Left ventricle myocardium inferior (tissue), 1 donor: Measurements from ENCODE around the gene PRDM16. TPM values are rescaled to one million over a fixed set of nuclear protein-coding genes. Genes with fewer than 3 reads are reported as not detected.

ENCODE experiments used
- DNase-seq: peaks from one replicate; pipeline ENCODE4 v3.0.0-alpha.2; 2020
- H3K27ac ChIP-seq: fragments of 200-600 bp; replicated peaks from 2 replicates; pipeline ENCODE4 v1.8.0; 2021
- H3K27me3 ChIP-seq: fragments of 200-600 bp; 2 replicates; pipeline ENCODE4 v1.8.0; 2021; ENCODE audit warnings: low read depth
- H3K36me3 ChIP-seq: fragments of 200-600 bp; 2 replicates; pipeline ENCODE4 v1.8.0; 2021
- H3K4me1 ChIP-seq: fragments of 200-600 bp; 2 replicates; pipeline ENCODE4 v1.8.0; 2021
- H3K4me3 ChIP-seq: fragments of 200-600 bp; 2 replicates; pipeline ENCODE4 v1.8.0; 2021; ENCODE audit warnings: mild to moderate bottlenecking, moderate library complexity
- H3K9me3 ChIP-seq: fragments of 200-600 bp; replicated peaks from 2 replicates; pipeline ENCODE4 v1.8.0; 2021
- CTCF ChIP-seq: fragments of 200-600 bp; IDR thresholded peaks from 2 replicates; pipeline ENCODE4 v1.8.0; 2021; ENCODE audit warnings: antibody characterized with exemption, mild to moderate bottlenecking, borderline replicate concordance
- intact Hi-C: fragments of 100-400 bp; cut with micrococcal nuclease; formaldehyde crosslinking; loops from one replicate; pipeline ENCODE4 v1.11.0; 2022
- total RNA-seq: library from RNA; stranded (reverse); fragmentation: NEBNext Ultra II Directional; extraction: Animal tissue kit (Norgen Biotek cat#: 25700); gene quantifications from one replicate; pipeline ENCODE4 v1.2.1, GENCODE V29; 2021
- donor health status: DM: no; HTN: yes; CAD: no; lungs with severe emphysema.

The PRDM16 gene
- total RNA-seq, 1 donor from 2014 or later: 16.6 TPM

- no peak for TF ChIP-seq CTCF
- H3K27ac ChIP-seq: no peak overlapping the region
- H3K4me1 ChIP-seq: peaks cover 92% of the 10 kb centered on the region
Observed at GRCh38 chr1:3130268-3130667, 61.3 kb downstream of the PRDM16 start.

GRCh38 chr1:3132660-3133059, 63.7 kb downstream of the PRDM16 start:
- intact Hi-C loops: no loop called here
- H3K27ac ChIP-seq: no peak overlapping the region
- H3K27me3 ChIP-seq: peaks cover 21% of the 10 kb centered on the region
- H3K4me3 ChIP-seq: no peak overlapping the region
- H3K36me3 ChIP-seq: no peaks in the 10 kb centered on the region
- no peak for TF ChIP-seq CTCF
- H3K9me3 ChIP-seq: no peaks in the 10 kb centered on the region
- peaks cover 92% of the 10 kb centered on the region for H3K4me1 ChIP-seq
- no peak for DNase-seq

More at GRCh38 chr1:3130268-3130667, 61.3 kb downstream of the PRDM16 start:
- no peak overlapping the region for H3K4me3 ChIP-seq
- intact Hi-C loops: no loop called here
- no peaks in the 10 kb centered on the region for H3K36me3 ChIP-seq
- H3K9me3 ChIP-seq: no peaks in the 10 kb centered on the region
- H3K27me3 ChIP-seq: peaks cover 6% of the 10 kb centered on the region
- DNase-seq: no peak

GRCh38 chr1:3133686-3134085, 64.7 kb downstream of the PRDM16 start:
- Histone ChIP-seq H3K27ac (no peak overlapping the region), H3K27me3 (peaks cover 30% of the 10 kb centered on the region), H3K4me3 (no peak overlapping the region), H3K4me1 (peaks cover 85% of the 10 kb centered on the region), H3K36me3 (no peaks in the 10 kb centered on the region), H3K9me3 (no peaks in the 10 kb centered on the region)
- DNase-seq: no peak
- no peak for TF ChIP-seq CTCF
- intact Hi-C loops: no loop called here

- no peak for DNase-seq
- intact Hi-C loops: no loop called here
Observed at GRCh38 chr1:3134381-3135072, 65.5 kb downstream of the PRDM16 start.

GRCh38 chr1:3135073-3135702, 66.2 kb downstream of the PRDM16 start:
- Histone ChIP-seq H3K27me3 (peaks cover 42% of the 10 kb centered on the region), H3K36me3 (no peaks in the 10 kb centered on the region), H3K4me1 (peaks cover 85% of the 10 kb centered on the region), H3K4me3 (no peak overlapping the region), H3K9me3 (no peaks in the 10 kb centered on the region), H3K27ac (no peak overlapping the region)
- DNase-seq: no peak
- intact Hi-C loops: no loop called here
- no peak for TF ChIP-seq CTCF

More at GRCh38 chr1:3134381-3135072, 65.5 kb downstream of the PRDM16 start:
- peaks cover 38% of the 10 kb centered on the region for H3K27me3 ChIP-seq
- no peak overlapping the region for H3K4me3 ChIP-seq
- H3K4me1 ChIP-seq: peaks cover 85% of the 10 kb centered on the region
- TF ChIP-seq CTCF: no peak
- H3K36me3 ChIP-seq: no peaks in the 10 kb centered on the region
- H3K27ac ChIP-seq: no peak overlapping the region
- H3K9me3 ChIP-seq: no peaks in the 10 kb centered on the region
